Measurements from ENCODE around the gene ATAT1. TPM values are rescaled to one million over a fixed set of nuclear protein-coding genes. Genes with fewer than 3 reads are reported as not detected.

ATAT1 gene
- total and polyA plus RNA-seq, 10 donors: 2.4 to 9.7 (median 7.3) TPM

DNA sequence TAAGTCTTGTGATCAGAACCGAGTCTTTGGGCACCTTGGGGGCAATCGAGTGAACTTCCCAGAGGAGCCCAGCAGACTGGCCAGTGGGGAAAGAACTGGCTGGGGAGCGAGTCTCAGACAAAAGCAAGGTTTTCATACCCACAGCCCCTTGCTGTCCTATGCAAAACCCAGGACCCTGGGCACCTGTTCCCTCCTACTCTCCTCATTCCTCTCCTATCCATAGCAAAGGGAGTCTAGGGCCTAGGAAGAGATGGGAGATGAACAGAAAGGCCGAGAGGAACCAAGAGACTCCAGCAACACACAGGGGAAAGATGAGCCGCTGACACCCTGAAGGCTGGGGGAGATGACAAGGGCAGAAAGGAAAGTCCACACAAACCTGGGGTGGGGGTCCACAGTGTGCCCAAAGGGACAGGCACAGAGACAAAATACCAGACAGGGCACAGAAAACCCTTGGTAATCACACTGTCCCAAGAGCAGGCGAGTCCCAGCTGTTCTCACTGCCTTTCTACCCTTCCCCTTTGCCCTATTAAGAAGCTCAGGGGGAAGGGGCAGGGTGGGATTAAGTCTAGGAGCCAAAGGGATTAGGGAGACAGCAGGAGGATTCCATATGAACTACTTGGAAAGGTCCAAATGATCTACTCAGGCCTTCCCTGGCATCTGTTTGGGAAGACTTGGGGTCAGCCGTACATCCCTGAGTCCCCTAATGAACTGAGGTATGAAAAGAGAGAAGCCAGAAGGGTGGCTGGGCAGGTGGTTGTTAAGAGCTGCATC, 53.3 kb downstream of the ATAT1 start:
- Histone ChIP-seq H3K27me3 (replicated peaks in 1 of 7) (no peaks in the 10 kb centered on the region), H3K36me3 (peaks cover 7 to 66% (median 56%) of the 10 kb centered on the region in 6 donors), H3K27ac (peak overlapping the region; percentile 11 to 100 (median 98)), H3K4me3 (peak overlapping the region in 7 of 8 donors; percentile 25 to 99 (median 95)), H3K4me1 (peaks cover 36 to 84% (median 58%) of the 10 kb centered on the region in 6 donors), H3K9me3 (no peaks in the 10 kb centered on the region)
- peak; percentile 58 for DNase-seq
- 42 to 59% (median 51%) methylated on average over 7 of the region's 7 CpGs for WGBS, 5 donors
- intact Hi-C loops (cut with DNase I; ENCODE audit: low total_unique reads): loop anchor here (10.0 kb wide), 1 partner anchor 195 kb away; the partner anchor contains the start of gene HLA-E
- TF ChIP-seq, protein P1, sequence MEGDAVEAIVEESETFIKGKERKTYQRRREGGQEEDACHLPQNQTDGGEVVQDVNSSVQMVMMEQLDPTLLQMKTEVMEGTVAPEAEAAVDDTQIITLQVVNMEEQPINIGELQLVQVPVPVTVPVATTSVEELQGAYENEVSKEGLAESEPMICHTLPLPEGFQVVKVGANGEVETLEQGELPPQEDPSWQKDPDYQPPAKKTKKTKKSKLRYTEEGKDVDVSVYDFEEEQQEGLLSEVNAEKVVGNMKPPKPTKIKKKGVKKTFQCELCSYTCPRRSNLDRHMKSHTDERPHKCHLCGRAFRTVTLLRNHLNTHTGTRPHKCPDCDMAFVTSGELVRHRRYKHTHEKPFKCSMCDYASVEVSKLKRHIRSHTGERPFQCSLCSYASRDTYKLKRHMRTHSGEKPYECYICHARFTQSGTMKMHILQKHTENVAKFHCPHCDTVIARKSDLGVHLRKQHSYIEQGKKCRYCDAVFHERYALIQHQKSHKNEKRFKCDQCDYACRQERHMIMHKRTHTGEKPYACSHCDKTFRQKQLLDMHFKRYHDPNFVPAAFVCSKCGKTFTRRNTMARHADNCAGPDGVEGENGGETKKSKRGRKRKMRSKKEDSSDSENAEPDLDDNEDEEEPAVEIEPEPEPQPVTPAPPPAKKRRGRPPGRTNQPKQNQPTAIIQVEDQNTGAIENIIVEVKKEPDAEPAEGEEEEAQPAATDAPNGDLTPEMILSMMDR (IDR thresholded peaks at IDR 0.05 in 8 of 11, conservative IDR thresholded peaks at IDR 0.05 in 3 of 11): no peak
- no peak for TF ChIP-seq POLR2AphosphoS5 (IDR thresholded peaks at IDR 0.05)
- no peak for TF ChIP-seq POLR2A (IDR thresholded peaks at IDR 0.05)

DNA sequence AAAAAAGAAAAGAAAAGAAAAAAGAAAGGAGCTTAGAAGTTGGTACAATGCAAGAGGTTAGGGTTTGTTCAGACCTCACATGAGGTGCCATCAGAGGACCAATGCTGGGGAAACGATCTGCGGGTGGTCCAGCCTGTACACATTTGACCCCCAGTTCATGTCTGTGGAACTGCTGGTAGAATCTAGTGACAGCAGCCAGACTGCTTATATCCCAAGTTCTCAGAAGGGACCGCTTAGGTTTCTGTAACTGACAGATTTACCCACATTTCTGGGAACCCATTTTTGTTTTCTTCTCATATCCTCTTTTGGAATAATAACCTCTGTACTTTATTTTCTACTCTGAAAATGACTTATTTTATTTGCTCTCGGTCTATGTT, 55.1 kb downstream of the ATAT1 start:
- peak overlapping the region; percentile 43 to 99 (median 95) for H3K4me3 ChIP-seq
- H3K27me3 ChIP-seq (replicated peaks in 1 of 7): no peaks in the 10 kb centered on the region
- 4 to 20% (median 9%) methylated on average over 4 of the region's 4 CpGs for WGBS, 5 donors
- H3K9me3 ChIP-seq: no peaks in the 10 kb centered on the region
- H3K36me3 ChIP-seq: peaks cover 2 to 61% (median 44%) of the 10 kb centered on the region in 6 donors
- peaks cover 36 to 88% (median 62%) of the 10 kb centered on the region in 6 donors for H3K4me1 ChIP-seq
- H3K27ac ChIP-seq: peak overlapping the region; percentile 93 to 100 (median 98)
- intact Hi-C loops (cut with DNase I; ENCODE audit: low total_unique reads): loop anchor here (2.0 kb wide), 1 partner anchor 39 kb away; the partner anchor contains the start of gene TUBB
- DNase-seq: peak; percentile 53
- TF ChIP-seq POLR2A (IDR thresholded peaks at IDR 0.05) (no peak), POLR2AphosphoS5 (IDR thresholded peaks at IDR 0.05) (no peak)
- TF ChIP-seq, protein P1 (IDR thresholded peaks at IDR 0.05 in 8 of 11, conservative IDR thresholded peaks at IDR 0.05 in 3 of 11): no peak

- 1 to 3% (median 1%) methylated on average over 10 to 11 of the region's 11 CpGs for WGBS, 5 donors
- Histone ChIP-seq H3K36me3 (peaks cover 0 to 54% (median 37%) of the 10 kb centered on the region in 6 donors), H3K4me1 (peaks cover 36 to 84% (median 61%) of the 10 kb centered on the region in 6 donors), H3K27ac (peak overlapping the region; percentile 93 to 100 (median 98)), H3K9me3 (no peaks in the 10 kb centered on the region), H3K4me3 (peak overlapping the region; percentile 90 to 99 (median 96)), H3K27me3 (replicated peaks in 1 of 7) (no peaks in the 10 kb centered on the region)
- peak; percentile 92 to 95 (median 92) for TF ChIP-seq POLR2AphosphoS5 (IDR thresholded peaks at IDR 0.05)
- no peak for TF ChIP-seq POLR2A (IDR thresholded peaks at IDR 0.05)
- peak; percentile 99 for DNase-seq
- intact Hi-C loops (cut with DNase I; ENCODE audit: low total_unique reads): loop anchor here (2.0 kb wide), 1 partner anchor 38 kb away; the partner anchor contains the start of gene TUBB
Measured at GRCh38 chr6:30682143-30683117, 55.8 kb downstream of the ATAT1 start.

Measured in spleen (tissue), 11 donors.